Glomerular endothelial cell (primary cell): ENCODE data around the gene ISY1. TPM values are rescaled to one million over a fixed set of nuclear protein-coding genes. Genes with fewer than 3 reads are reported as not detected.
"Not testable (repeated sequence)": the region's sequence is repeated elsewhere in the genome, so short reads cannot be mapped to it uniquely, and the experiment has no call there.

Source experiments
- DNase-seq: peaks from one replicate; pipeline ENCODE4 v3.0.0-alpha.2; 2011; ENCODE audit warnings: low read depth, low spot score; ENCODE audit errors: extremely low read depth
- total RNA-seq: library from RNA; depleted of rRNA; stranded (reverse); fragments of >200 nt; gene quantifications from 2 replicates; pipeline ENCODE4 v1.2.3, GENCODE V29; 2015

ISY1 gene
- total RNA-seq, 1 donor from 2014 or later, result 21.6 TPM

GRCh38 chr3:129121016-129121791, 39.7 kb downstream of the ISY1 start:
- no peak for DNase-seq

GRCh38 chr3:129120254-129121004, 40.4 kb downstream of the ISY1 start:
- peak; percentile 54 for DNase-seq

- no peak for DNase-seq
Measured at GRCh38 chr3:129119365-129120100, 41.3 kb downstream of the ISY1 start.

- DNase-seq, result no peak
Measured at GRCh38 chr3:129118745-129119144, 42.1 kb downstream of the ISY1 start.

GRCh38 chr3:129117134-129117533, 43.7 kb downstream of the ISY1 start:
- no peak for DNase-seq

- no peak for DNase-seq
Measured at GRCh38 chr3:129116482-129116946, 44.3 kb downstream of the ISY1 start.

GRCh38 chr3:129114455-129114854, 46.4 kb downstream of the ISY1 start:
- no peak for DNase-seq

- no peak for DNase-seq
Measured at GRCh38 chr3:129112308-129113052, 48.4 kb downstream of the ISY1 start.

- not testable (repeated sequence) for DNase-seq
Measured at GRCh38 chr3:129111076-129111780, 49.6 kb downstream of the ISY1 start.

- no peak for DNase-seq
Measured at GRCh38 chr3:129107793-129108192, 53.1 kb downstream of the ISY1 start.

- DNase-seq, result no peak
Measured at GRCh38 chr3:129106866-129107565, 53.8 kb downstream of the ISY1 start.

GRCh38 chr3:129106320-129106719, 54.5 kb downstream of the ISY1 start:
- DNase-seq, result no peak

- DNase-seq, result no peak
Measured at GRCh38 chr3:129105862-129106261, 55.0 kb downstream of the ISY1 start.

GRCh38 chr3:129104498-129105079, 56.3 kb downstream of the ISY1 start:
- DNase-seq, result no peak

- DNase-seq, result no peak
Measured at GRCh38 chr3:129104051-129104450, 56.8 kb downstream of the ISY1 start.

- DNase-seq, result no peak
Measured at GRCh38 chr3:129103296-129103695, 57.6 kb downstream of the ISY1 start.

- no peak for DNase-seq
Measured at GRCh38 chr3:129101370-129102138, 59.3 kb downstream of the ISY1 start.

GRCh38 chr3:129100274-129100673, 60.6 kb downstream of the ISY1 start:
- no peak for DNase-seq
